Measurements from ENCODE around the gene ZCCHC14. TPM values are rescaled to one million over a fixed set of nuclear protein-coding genes. Genes with fewer than 3 reads are reported as not detected.

ZCCHC14 gene
- total RNA-seq, 2 experiments from 2014 or later = 4.2 to 5.0 TPM

GRCh38 chr16:87445486-87445885 is 47.3 kb downstream of the ZCCHC14 start:
- DNase-seq = no peak
- Mint-ChIP-seq H3K27ac (no peak overlapping the region), H3K4me1 (no peaks in the 10 kb centered on the region), H3K36me3 (ENCODE audit: low read depth) (peaks cover 4% of the 10 kb centered on the region), H3K9me3 (no peaks in the 10 kb centered on the region), H3K27me3 (peaks cover 2% of the 10 kb centered on the region), H3K4me3 (no peak overlapping the region)
- POLR2A ChIA-PET = no interaction called here
- CTCF ChIA-PET = no interaction called here

DNA sequence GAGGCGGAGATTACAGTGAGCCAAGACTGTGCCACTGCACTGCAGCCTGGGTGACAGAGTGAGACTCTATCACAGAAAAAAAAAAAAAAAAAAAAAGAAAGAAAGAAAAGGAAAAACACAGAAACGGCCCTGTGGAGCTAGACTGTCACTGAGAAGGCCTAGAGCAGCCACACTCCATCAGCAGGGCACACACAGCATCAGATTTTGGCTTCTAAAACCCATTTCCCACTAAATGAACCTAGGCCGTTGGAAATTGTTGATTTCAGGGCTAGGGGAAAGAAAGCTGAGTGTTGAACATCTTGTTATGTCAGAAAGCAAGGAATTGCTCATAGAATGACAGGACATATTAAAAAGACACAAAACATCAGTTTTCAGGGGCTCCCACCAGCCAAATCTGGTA is 48.9 kb downstream of the ZCCHC14 start:
- CTCF ChIA-PET = interaction anchor here (0.7 kb wide), 1 partner anchor 859 kb away, joined by 7 read pairs; no protein-coding TSS in a partner anchor
- DNase-seq = no peak
- no peak overlapping the region for H3K4me3 Mint-ChIP-seq
- H3K27ac Mint-ChIP-seq = no peak overlapping the region
- peaks cover 2% of the 10 kb centered on the region for H3K27me3 Mint-ChIP-seq
- peaks cover 4% of the 10 kb centered on the region for H3K36me3 Mint-ChIP-seq (ENCODE audit: low read depth)
- POLR2A ChIA-PET = no interaction called here
- no peaks in the 10 kb centered on the region for H3K9me3 Mint-ChIP-seq
- no peaks in the 10 kb centered on the region for H3K4me1 Mint-ChIP-seq

DNA sequence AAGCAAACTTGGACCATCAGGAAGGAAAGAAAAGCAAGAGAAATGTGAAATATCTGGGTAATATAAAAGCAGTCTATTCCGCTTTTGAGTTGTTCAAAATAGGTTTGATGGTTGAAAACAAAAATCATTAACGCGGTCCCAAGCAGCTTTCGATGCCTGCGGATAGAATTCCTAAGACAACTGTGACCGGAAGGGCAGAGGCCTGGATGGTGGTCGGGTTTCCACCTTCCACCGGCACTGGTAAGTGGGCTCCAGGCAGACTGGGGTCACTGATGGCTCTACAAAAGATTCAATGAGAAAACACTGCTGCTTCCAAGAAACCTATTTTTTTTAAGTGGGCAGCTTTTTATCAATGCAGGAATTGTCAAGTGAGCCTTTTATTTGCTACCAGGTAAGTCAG is 49.8 kb downstream of the ZCCHC14 start:
- Mint-ChIP-seq H3K4me1 (no peaks in the 10 kb centered on the region), H3K27ac (no peak overlapping the region), H3K4me3 (no peak overlapping the region), H3K36me3 (ENCODE audit: low read depth) (no peaks in the 10 kb centered on the region), H3K9me3 (no peaks in the 10 kb centered on the region), H3K27me3 (peaks cover 2% of the 10 kb centered on the region)
- ChIA-PET POLR2A (no interaction called here), CTCF (no interaction called here)
- no peak for DNase-seq

- Mint-ChIP-seq H3K27ac (no peak overlapping the region), H3K9me3 (no peaks in the 10 kb centered on the region), H3K4me1 (no peaks in the 10 kb centered on the region), H3K36me3 (ENCODE audit: low read depth) (no peaks in the 10 kb centered on the region), H3K27me3 (peaks cover 2% of the 10 kb centered on the region), H3K4me3 (no peak overlapping the region)
- ChIA-PET CTCF (no interaction called here), POLR2A (no interaction called here)
- no peak for DNase-seq
These were observed 50.2 kb downstream of the ZCCHC14 start for GRCh38 chr16:87442581-87442966.

DNA sequence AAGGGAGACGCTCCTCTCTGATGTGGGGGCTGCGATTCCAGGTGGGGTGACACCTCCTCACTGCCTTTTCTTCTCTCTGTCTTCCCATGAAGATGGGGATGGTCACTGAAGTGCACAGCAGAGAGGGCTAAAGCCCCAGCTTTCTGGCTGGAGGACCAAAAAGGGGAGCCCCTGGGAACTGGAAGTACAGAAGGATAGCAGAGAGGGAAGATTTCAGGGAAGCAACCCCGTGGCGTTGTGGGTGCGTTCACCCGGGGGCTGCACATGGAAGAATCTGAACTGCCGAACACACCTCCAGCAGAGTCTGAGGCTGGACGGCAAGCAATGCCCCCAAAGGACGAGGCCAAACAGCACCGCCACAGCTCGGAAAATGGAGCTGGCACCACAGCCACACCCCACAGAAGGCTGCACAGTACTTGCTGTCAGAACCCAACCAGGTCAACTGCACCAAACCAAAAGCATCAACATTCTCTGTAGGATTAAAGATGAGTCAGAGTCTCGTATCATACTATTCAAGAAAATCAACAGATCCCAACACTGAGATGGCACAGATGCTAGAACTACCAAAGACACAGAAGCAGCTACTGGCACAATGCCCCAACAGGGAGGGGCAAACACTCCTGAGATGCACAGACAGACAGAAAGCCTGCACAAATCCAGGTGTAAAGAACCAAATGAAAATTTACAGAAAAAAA is 50.8 kb downstream of the ZCCHC14 start:
- no peaks in the 10 kb centered on the region for H3K36me3 Mint-ChIP-seq (ENCODE audit: low read depth)
- no peak for DNase-seq
- H3K4me3 Mint-ChIP-seq = no peak overlapping the region
- H3K27me3 Mint-ChIP-seq = peaks cover 2% of the 10 kb centered on the region
- H3K9me3 Mint-ChIP-seq = no peaks in the 10 kb centered on the region
- no peaks in the 10 kb centered on the region for H3K4me1 Mint-ChIP-seq
- no peak overlapping the region for H3K27ac Mint-ChIP-seq
- POLR2A ChIA-PET = no interaction called here
- CTCF ChIA-PET = no interaction called here

GRCh38 chr16:87439926-87440325 is 52.9 kb downstream of the ZCCHC14 start:
- CTCF ChIA-PET = no interaction called here
- Mint-ChIP-seq H3K4me3 (no peak overlapping the region), H3K4me1 (peaks cover 10% of the 10 kb centered on the region), H3K27ac (no peak overlapping the region), H3K27me3 (peaks cover 3% of the 10 kb centered on the region), H3K36me3 (ENCODE audit: low read depth) (no peaks in the 10 kb centered on the region), H3K9me3 (no peaks in the 10 kb centered on the region)
- POLR2A ChIA-PET = interaction anchor here (0.6 kb wide), 1 partner anchor 133 kb away, joined by 3 read pairs; no protein-coding TSS in a partner anchor
- no peak for DNase-seq

DNA sequence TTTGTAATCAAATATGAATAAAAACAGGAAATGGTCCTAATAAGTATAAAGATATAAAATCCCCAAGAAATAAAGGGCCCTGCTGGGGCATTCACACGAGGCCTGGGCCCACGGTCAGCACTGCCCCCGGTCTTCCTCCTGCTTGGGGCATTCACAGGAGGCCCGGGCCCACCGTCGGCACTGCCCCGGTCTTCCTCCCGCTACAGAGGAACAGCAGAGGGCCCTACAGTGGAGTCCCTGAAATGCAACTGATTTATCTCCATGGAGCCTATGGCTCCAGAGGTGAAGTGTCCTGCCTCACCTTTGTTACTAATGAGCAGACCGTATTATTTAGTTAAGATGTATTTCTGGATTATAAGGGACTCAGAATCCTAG is 54.2 kb downstream of the ZCCHC14 start:
- DNase-seq = no peak
- ChIA-PET CTCF (interaction anchor here (0.6 kb wide), 1 partner anchor 373 kb away, joined by 3 read pairs; no protein-coding TSS in a partner anchor), POLR2A (no interaction called here)
- Mint-ChIP-seq H3K9me3 (no peaks in the 10 kb centered on the region), H3K27ac (no peak overlapping the region), H3K4me1 (peaks cover 10% of the 10 kb centered on the region), H3K27me3 (peaks cover 3% of the 10 kb centered on the region), H3K4me3 (no peak overlapping the region), H3K36me3 (ENCODE audit: low read depth) (no peaks in the 10 kb centered on the region)

- Mint-ChIP-seq H3K27me3 (peaks cover 4% of the 10 kb centered on the region), H3K4me1 (peaks cover 10% of the 10 kb centered on the region), H3K36me3 (ENCODE audit: low read depth) (no peaks in the 10 kb centered on the region), H3K4me3 (no peak overlapping the region), H3K27ac (no peak overlapping the region), H3K9me3 (no peaks in the 10 kb centered on the region)
- no peak for DNase-seq
- ChIA-PET POLR2A (no interaction called here), CTCF (interaction anchor here (0.6 to 1.5 kb wide), 2 partner anchors 21 to 372 kb away, joined by 3 to 4 read pairs; no protein-coding TSS in a partner anchor)
These were observed 54.8 kb downstream of the ZCCHC14 start for GRCh38 chr16:87437911-87438610.

GRCh38 chr16:87437327-87437726 is 55.5 kb downstream of the ZCCHC14 start:
- ChIA-PET CTCF (interaction anchor here (1.5 kb wide), 1 partner anchor 21 kb away, joined by 4 read pairs; no protein-coding TSS in a partner anchor), POLR2A (no interaction called here)
- H3K36me3 Mint-ChIP-seq (ENCODE audit: low read depth) = no peaks in the 10 kb centered on the region
- H3K27ac Mint-ChIP-seq = no peak overlapping the region
- DNase-seq = no peak
- H3K4me3 Mint-ChIP-seq = no peak overlapping the region
- peaks cover 3% of the 10 kb centered on the region for H3K27me3 Mint-ChIP-seq
- no peaks in the 10 kb centered on the region for H3K9me3 Mint-ChIP-seq
- H3K4me1 Mint-ChIP-seq = peaks cover 10% of the 10 kb centered on the region

- Mint-ChIP-seq H3K36me3 (ENCODE audit: low read depth) (no peaks in the 10 kb centered on the region), H3K27ac (no peak overlapping the region), H3K4me1 (peaks cover 10% of the 10 kb centered on the region), H3K4me3 (no peak overlapping the region), H3K27me3 (peaks cover 3% of the 10 kb centered on the region), H3K9me3 (no peaks in the 10 kb centered on the region)
- ChIA-PET CTCF (interaction anchor here (0.6 to 1.5 kb wide), 2 partner anchors 20 to 137 kb away, joined by 3 to 4 read pairs; no protein-coding TSS in a partner anchor), POLR2A (no interaction called here)
- no peak for DNase-seq
These were observed 56.3 kb downstream of the ZCCHC14 start for GRCh38 chr16:87436225-87437172.

GRCh38 chr16:87435372-87436224 is 57.2 kb downstream of the ZCCHC14 start:
- Mint-ChIP-seq H3K27me3 (peaks cover 3% of the 10 kb centered on the region), H3K27ac (no peak overlapping the region), H3K4me1 (peaks cover 10% of the 10 kb centered on the region), H3K9me3 (no peaks in the 10 kb centered on the region), H3K36me3 (ENCODE audit: low read depth) (no peaks in the 10 kb centered on the region), H3K4me3 (no peak overlapping the region)
- no peak for DNase-seq
- POLR2A ChIA-PET = no interaction called here
- CTCF ChIA-PET = interaction anchor here (0.6 kb wide), 1 partner anchor 136 kb away, joined by 3 read pairs; no protein-coding TSS in a partner anchor

DNA sequence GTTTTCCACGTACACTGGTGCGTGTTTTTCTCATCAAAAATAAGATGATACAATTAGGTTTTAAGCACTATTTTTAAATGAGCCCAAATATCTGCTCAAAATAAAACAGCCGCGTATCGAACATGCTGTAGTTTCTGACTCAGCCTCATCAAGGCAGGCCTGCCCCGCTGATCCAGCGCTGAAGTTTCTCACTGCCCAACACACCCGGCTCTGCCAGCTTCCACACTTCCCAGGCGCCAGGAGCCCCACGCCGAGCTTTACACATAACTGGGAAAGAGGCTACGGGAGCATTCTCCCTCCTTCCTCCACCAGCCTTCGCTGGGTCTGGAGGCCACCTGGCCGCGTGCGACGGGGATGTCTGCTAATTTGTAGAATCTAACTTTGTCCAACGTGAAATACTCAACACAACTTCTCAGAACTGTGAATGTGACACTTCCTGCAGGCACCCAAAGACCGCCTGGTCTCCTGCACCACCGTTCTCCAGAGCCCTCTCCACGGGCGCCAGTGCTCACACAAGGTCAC is 58.6 kb downstream of the ZCCHC14 start:
- no peaks in the 10 kb centered on the region for H3K9me3 Mint-ChIP-seq
- CTCF ChIA-PET = no interaction called here
- H3K36me3 Mint-ChIP-seq (ENCODE audit: low read depth) = no peaks in the 10 kb centered on the region
- peaks cover 3% of the 10 kb centered on the region for H3K27me3 Mint-ChIP-seq
- no peak for DNase-seq
- H3K4me3 Mint-ChIP-seq = no peak overlapping the region
- H3K27ac Mint-ChIP-seq = no peak overlapping the region
- POLR2A ChIA-PET = no interaction called here
- peaks cover 11% of the 10 kb centered on the region for H3K4me1 Mint-ChIP-seq
